HG03342 (cell line): ENCODE results near the gene BCAS3.

Experiments used
- ATAC-seq: cut with Tn5 transposase; IDR thresholded peaks from one replicate; pipeline ENCODE4 v1.9.1; 2021; ENCODE audit warnings: mild to moderate bottlenecking, moderate library complexity; ENCODE audit not compliant: unreplicated experiment

Gene BCAS3

DNA sequence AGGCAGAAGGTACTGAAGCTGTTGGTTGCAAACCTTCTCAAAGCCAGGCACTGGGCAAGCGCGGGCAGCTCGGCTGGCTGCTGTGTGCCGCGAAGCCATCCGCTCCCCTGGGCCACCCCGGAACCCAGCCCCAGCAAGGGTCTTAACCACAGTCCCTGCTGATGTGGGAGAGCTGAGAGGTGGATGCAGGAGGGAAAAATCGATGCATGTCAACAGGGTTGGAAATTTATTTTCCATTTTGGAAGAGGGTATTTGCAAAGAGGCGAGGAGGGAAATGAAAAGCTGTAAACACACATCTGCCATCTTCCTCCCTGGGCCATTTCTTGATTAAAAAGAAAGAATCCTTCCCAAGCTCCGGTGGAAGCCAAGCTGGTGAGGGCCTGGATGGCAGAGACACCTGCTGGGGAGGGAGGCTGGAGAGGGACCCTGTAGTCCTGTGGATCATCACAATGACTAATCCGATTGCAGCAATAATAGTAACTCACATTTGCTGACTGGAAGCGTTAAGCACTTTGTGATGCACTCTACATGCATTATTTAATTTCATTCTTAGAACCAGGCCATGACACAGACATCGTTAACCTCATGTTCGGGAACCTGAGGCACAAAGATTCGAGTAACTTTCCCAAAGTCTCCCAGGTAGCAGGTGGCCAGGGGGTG, 708.1 kb downstream of the BCAS3 start:
- ATAC-seq: no peak

DNA sequence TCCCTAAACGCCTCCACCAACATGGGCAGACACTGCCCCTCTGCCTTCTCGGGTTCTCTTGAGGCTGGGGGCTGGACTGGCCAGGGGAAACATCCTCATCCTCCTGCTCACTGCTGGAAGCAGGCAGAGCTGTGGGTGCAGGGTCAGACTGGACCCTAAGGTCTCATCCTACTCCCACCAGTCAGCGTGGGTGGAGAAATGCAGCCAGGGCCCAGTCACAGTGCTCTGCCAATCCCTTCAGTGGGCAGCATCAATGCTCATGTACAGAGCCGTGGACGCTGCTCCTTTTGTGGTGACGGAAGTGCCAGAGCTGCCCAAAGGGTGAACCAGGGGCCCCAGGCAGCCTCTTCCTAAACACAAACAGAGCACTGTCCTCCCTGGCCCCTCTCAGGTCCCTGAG, 708.6 kb downstream of the BCAS3 start:
- no peak for ATAC-seq

DNA sequence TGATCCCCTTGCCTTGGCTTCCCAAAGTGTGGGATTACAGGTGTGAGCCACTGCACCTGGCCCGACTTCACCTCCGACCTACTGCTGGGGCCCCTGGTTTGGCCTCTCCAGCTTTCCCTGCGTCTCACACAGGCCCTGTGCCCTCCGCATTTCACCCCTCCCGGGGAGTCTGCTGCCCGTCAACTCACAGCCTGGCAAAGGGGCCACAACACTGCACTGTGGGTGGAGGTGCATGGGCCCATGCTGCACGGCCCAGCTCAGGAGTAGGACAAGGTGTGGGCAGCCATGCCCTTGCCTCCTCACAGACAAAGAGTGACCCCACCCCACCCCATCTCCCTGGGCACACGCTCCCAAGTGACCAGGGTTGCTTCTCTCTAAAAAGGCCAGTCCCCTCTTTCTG, 709.4 kb downstream of the BCAS3 start:
- no peak for ATAC-seq

DNA sequence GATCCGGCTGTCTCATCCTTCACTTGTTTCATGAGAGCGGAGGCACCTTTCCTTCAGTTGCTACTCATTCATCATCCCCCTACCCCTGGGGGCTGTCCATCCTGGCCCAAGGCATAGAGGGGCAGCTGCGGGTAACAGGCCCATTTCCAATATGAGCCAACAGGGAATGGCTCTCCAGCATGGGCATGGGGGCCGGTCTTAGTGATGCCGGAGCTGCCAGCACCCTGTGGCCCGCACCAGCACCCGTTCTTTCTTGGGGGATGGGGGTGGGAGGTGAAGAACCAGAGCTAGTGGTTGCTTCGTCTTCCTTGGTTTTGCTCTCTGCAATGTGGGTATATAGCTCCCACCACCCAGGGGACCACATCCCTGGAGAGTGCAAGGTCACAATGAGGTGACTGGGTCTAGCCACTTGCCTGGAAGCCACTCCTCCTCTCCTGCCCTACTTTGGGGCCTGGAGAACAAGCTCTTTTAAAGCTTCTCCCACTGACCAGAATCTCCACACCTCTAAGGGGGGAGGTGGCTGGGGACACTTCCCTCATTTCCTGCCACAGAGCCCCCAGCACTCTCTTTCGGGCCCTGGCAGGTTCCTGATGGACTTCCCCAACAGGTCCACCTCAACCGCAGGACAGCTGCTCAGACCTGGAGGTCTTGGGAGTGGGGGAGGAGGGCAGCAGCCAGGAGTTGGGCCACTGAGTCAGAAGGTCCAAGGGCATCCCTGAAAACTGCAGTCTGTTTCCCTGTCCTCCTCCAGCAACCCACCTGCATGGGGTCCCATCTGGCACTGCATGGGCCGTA, 710.1 kb downstream of the BCAS3 start:
- no peak for ATAC-seq

DNA sequence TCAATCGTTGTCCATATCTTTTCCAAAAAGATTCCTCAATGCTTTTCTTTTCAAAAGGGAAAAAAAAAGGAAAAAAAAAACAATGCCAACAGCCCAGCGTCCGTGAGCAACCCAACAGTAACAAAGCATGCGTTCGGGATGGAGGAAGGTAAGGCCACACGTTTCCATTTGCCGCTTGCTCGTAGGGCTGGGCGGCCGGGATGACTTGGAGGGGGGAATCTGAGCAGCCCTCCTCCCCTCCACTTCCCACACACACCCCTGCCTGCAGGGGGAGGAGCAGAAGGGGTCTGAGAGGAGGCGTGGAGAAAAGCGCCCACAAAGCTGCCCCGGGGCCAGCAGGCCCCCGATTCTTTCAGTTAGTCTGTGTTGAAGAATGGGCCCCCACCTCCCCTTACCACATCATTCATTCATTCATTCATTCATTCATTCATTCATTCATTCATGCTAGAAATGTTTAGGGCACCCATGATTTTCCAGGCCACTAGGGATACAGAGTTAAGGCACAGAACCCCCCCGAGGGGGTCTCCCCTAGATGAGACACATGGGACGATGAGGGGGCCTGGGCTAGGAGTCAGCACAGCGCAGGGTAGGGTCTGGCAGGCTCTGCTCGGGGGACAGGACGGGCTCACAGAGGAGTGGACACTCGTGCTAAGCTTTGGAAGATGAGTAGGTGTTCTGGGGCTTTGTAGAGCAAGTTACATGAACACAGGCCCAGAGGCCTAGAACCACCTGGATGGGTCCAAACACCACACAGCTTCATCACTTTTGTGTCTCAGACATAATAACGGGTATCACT, 711.1 kb downstream of the BCAS3 start:
- no peak for ATAC-seq

DNA sequence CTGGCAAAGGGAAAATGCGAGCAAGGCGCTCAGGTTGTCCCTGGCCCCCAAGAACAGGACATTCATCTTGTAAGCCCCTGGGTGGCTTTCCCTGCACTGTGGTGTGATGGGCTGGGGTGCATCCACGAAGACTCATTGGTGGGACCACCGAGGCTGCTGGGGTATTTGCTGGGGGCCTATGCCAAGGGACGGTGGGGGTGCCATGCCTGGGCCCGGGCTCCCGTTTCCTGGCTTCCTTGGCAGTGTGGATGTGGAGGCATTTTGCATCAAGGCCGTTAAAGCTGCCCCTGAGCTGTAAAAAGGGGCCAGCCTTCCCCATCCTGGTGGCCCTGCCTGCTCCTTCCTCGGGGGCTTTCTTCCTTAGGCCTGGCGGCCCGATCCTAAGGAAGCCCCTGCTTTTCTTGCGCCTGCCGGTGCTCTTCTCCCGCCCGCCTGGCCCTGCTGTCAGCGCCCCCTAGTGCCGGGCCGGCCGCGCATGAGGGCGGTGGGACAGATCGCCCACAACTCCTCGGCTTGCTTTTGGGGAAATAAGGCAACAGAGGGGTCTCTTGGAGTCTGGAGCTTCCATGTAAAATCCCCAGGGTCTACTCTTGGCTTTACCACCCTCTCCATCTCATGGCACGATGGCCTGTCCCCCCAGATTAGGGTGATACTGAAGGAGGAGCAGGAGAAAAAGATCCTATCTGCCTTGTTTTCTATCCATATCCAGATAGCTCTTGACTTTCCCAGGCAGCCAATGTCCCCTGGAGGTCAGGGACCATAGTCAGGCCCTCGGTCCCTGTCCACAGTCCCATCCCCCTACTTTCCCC, 712.2 kb downstream of the BCAS3 start:
- ATAC-seq: no peak

DNA sequence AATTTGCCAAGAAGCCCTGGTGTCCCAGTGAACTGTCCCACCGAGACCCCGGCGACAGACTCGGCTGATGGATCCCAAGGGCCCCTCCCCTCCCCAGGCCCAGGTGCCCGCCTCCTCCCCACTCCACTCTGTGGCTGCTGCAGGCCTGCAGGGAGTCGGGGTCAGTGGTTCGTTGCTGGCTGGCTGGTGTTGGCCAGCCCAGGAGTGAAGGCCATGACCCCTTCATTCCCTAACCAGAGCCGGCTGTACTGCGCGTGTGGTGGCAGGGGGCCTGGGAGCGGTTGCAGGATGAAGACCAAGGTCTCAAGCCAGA, 712.8 kb downstream of the BCAS3 start:
- ATAC-seq: no peak

DNA sequence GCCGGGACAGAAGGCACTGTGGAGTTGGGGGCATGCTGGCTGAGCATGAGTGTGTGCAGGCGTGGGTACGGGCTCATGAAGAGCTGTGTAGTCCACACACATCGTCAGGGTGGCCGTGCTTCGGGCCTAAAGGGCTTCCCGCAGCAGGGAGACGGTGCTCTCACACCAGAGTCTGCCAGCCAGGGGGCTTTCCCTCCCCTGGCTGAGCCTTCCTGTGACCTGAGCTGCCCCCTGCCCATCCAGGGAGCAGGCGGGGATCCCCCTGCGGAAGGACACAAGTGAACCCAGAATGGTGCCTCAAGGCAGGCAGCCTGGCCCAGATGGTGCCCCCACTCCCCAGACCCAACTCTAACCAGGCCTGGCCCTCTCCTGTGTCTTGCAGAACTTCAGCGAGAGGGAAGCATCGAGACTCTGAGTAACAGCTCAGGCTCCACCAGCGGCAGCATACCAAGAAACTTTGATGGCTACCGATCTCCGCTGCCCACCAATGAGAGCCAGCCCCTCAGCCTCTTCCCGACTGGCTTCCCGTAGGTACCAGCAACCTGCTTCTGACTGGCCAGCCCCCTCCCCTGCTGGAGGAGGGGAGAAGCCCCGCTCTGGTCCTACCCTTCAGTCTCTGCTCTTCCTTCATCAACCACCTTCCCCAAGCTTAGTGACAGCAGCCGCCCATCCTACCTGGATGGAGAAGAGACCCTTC, 714.1 kb downstream of the BCAS3 start:
- no peak for ATAC-seq

DNA sequence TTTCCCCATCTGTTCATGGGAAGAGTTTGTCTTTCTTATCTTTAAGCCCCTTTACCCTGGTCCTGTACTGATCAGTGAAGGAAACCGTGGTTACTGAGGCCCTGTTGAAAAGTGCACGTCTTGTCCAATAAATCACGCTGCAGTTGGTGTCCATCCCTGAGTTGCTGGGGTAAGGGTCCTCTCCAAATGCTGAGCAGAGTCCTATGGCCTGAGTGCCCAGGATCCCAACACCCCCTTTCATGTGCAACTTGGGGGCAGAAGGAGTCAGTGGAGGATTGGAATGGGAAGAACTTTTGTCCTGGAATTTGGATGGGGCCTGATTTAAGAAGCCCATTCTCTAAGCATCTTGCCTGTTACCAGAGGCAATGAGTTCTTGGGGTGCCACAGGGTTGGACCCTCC, 715.0 kb downstream of the BCAS3 start:
- no peak for ATAC-seq

DNA sequence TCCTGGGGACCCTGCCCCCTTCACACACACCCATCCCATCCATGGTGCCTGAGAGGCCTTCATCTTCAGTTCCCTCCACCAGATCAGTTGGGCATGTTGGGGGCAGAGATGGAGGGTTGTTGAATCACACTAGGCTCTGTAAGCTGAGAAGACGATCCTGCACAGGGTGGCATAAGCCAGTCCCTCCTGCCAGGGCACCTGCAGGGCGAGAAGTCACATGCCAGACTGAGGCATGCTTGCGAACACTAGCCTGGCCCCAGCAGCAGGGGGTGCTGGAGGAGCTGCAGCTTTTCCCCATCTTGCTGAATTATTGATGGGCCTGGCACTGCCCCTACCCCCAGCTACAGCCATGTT, 715.9 kb downstream of the BCAS3 start:
- no peak for ATAC-seq

DNA sequence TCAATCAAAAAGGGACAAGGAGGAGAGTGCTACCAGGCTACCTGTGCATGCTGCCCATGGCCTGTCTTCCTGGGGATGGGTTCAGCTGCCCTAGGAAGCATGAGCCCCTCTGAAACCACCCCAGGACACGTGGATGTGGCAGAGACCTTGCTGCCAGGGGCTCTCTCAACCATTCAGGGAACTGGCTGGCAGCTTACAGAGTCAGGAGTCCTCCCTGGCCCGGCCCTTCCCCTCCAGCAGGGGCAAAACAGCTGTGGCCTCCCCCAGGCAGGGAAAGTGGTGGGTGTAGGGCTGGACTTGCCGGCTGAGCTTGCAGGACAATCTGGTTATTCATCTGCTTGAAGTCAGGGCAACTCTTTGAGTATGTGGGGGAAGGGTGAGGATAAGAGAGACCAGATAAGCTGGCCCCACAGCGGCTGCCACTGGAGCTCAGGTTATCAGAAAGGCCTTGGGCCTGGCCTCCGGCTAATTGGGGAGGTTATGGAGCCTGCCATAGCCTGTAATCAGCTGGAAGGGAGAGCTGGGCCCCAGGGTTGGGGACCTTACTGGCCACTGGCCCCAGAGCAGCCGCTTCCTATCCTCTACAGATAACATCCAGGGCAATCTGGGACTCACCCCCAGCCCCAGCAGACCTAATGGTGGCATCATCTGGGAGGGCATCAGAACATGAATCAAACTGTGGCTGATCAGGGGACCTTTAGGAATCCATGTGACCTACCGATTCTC, 716.4 kb downstream of the BCAS3 start:
- ATAC-seq: no peak

DNA sequence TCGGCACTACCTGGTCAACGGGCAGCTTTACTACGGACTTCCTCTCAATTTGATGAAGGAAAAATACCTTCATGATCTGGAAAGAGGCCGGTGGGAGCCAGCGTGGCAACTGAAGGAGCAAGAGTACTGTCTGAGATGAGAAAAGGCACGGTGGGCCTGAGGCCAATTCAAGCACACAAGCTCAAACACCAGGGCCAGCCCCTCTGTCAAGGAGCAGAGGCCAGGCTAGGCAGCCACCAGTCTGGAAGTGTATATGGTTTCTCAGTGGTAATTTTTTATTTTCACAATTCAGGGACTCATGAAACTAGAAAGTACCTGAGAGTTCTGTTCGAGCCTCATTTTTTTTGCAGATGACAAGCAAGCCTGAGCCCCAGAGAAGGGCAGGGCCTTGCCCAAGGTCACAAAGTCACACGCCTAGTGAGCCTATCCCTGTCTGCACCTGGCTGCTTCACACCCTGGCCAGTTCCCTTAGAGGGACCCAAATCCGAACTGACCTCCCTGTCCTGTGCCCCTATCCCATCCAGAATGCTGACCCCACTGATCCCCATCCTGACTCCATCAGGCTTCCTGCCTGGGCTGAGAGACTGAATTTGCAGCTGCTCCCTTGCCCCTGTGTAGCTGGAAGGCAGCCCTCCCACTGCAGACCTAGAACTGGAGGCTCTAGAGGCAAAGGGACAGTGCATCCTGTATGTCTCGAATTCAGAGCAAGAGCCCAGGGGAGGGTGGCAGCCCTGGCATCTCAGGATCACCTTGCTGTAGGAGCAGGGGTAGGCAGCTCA, 717.2 kb downstream of the BCAS3 start:
- no peak for ATAC-seq

DNA sequence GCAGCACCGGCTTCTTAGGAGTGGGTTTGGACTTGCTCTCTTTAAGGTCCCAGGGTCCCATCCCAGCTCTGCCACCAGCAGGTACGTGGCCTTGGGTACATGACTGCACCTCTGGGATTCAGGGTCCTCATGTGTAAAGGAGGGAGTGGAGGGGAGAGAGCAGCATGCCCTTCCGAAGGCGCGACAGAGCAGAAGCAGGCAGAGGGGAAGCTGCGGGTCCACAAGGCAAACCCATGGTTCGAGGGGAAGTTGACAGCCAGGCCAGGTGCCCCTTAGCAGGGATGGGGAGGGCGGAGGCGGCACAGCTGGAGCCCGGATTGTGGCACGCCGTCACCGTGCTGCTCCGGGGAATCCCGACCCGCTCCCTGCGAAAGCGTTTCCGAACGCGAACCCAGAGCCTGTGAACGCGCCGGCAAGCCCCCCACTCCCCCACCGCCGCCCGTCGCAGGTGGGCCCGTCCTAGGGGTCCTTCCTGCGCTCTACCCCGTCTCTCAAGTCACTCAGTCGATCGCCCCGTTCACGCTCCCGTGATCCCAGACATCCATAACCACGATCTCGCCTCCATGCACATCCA, 717.8 kb downstream of the BCAS3 start:
- ATAC-seq: no peak

DNA sequence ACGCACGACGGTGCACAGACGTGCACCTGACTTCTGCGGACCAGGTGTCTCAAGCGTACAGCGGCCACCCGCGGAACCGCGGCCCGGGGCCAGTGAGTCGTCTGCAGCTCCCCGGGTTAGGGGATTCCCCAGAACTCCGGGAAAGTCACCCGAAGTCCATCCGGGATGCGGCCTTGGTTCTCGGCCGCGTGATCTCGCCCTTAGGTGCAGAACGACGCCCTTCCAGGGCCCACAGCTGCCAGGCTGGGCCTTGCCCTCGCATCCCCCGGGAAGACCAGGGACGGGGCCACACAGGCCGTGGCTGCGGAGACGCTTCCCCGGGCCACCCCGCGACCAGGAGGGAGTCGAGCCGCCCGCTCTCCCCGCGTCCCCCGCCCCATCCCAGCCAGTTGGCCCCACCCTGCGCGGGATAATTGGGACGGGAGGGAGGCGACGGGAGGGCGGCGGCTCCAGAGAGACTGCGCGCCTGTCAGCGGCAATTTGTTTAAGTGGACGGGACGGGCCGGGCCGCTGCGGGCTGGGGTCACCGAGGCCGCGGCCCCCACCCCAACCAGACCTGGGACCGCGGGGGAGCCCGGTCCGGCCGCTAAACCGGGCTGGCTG, 718.4 kb downstream of the BCAS3 start:
- ATAC-seq: no peak

DNA sequence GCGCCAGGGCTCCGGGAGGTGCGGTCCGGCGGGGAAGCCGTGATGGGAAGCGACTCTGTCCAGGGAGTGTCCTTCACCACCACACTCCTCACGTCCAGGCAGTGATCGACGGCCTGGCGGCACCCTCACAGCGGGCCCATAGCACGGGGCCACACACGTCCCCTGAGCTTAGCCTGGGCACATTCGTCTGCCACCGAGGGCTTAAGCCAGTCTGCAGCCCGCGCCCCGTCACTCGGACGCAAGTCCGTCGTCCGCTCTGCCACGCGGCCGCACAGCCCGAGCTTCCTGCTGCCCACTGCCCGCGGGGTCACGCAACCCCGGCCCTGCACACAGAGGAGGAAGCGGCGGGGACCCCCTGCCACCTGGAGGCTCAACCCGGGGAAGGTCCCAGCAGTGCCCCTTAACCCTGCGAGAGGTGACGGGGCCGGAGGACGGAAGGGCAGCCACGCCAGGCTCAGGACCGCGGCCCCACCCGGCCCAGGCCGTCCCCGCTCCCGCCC, 719.0 kb downstream of the BCAS3 start:
- ATAC-seq: no peak

DNA sequence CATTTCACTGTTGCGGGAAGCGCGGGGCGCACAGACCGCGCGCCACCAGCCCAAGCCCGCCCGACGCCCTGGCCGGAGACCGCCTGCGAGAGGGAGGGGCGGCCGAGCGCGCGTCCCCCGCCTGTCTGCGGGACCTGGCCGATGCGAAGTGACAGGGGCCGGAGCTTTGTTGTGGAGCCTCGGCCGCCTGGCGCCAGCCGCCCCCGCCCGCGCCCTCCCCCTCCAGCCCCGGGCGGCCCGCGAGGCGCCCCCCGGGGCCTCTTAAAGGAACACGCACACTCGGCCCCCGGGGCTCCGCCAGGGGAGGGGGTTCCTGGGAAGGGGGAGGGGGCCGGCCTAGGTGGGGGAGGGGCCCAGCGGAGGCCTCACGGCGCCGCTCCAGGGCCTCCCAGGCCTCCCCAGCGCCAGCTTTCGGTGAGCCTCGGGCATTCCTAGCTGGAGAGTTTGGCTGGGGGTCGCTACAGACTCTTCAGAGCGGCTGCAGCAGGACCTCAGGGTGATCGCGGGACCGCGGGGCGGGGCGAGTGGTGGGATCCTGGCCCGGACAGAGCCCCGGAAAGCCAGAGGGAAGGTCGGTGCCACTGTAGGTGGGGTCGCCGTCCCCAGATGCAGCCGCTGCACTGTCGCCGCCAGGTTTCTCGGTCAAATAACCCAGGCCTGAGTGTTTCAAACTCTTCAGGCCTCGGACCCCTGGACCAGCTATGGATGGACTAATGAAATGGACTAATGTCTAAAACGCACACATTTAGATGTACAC, 719.6 kb downstream of the BCAS3 start:
- no peak for ATAC-seq

DNA sequence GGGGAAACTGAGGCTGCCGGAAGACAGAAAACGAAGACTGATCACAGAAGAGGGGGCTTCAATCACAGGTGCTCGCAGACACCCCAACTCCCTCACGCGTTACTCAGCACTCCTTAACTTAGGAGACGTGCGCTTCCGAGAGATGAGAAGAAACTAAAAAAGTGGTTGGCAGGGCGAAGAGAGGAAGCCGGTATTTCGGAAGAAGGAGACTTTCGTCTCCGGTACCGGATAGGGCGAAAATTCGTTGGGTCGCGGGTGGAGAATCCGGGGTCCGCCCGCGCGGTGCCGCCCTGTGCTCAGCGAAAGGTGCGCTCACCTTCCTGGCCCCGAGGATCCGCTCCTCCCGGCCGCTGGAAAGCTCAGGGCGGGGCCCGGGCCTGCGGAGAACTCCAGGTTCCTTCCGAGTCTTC, 721.1 kb downstream of the BCAS3 start:
- no peak for ATAC-seq
